WI38 (cell line): ENCODE results near the gene PPP1CA.

ENCODE experiments used
- H3K4me3 ChIP-seq: 2 replicates; pipeline ENCODE4 v1.5.1; 2011; ENCODE audit warnings: low read depth, mild to moderate bottlenecking, control low read depth, low read length
- CTCF ChIP-seq: IDR thresholded peaks from 2 replicates; pipeline ENCODE4 v1.5.1; 2012; ENCODE audit warnings: low read depth, mild to moderate bottlenecking, control low read depth, low read length

PPP1CA gene

GRCh38 chr11:67371911-67372320 lies 29.7 kb downstream of the PPP1CA start:
- TF ChIP-seq CTCF, result no peak
- H3K4me3 ChIP-seq, result peak overlapping the region; percentile 76

- H3K4me3 ChIP-seq, result peak overlapping the region; percentile 76
- peak; percentile 29; the same call in 1 of the 2 replicates for TF ChIP-seq CTCF
Observed at GRCh38 chr11:67371189-67371910, 30.3 kb downstream of the PPP1CA start.

- H3K4me3 ChIP-seq, result peak overlapping the region; percentile 76
- no peak for TF ChIP-seq CTCF
Observed at GRCh38 chr11:67370351-67371076, 31.1 kb downstream of the PPP1CA start.

GRCh38 chr11:67369801-67370284 lies 31.8 kb downstream of the PPP1CA start:
- H3K4me3 ChIP-seq, result no peak overlapping the region
- no peak for TF ChIP-seq CTCF

- no peak overlapping the region for H3K4me3 ChIP-seq
- TF ChIP-seq CTCF, result no peak
Observed at GRCh38 chr11:67369275-67369674, 32.4 kb downstream of the PPP1CA start.

- TF ChIP-seq CTCF, result no peak
- no peak overlapping the region for H3K4me3 ChIP-seq
Observed at GRCh38 chr11:67368621-67369020, 33.0 kb downstream of the PPP1CA start.

GRCh38 chr11:67367761-67368227 lies 33.9 kb downstream of the PPP1CA start:
- TF ChIP-seq CTCF, result no peak
- no peak overlapping the region for H3K4me3 ChIP-seq
